WERI-Rb-1 (cell line): Measurements from ENCODE around the gene ACSF3.

Experiments used
- DNase-seq: peaks from one replicate; pipeline ENCODE4 v3.0.0-alpha.2; 2020
- H3K27ac ChIP-seq: fragments of 250-450 bp; sonication (Bioruptor Pico); 2 replicates; pipeline ENCODE4 v1.5.1; 2020; ENCODE audit warnings: mild to moderate bottlenecking, moderate library complexity
- H3K27me3 ChIP-seq: fragments of 250-450 bp; sonication (Bioruptor Pico); 2 replicates; pipeline ENCODE4 v1.5.1; 2021; ENCODE audit warnings: mild to moderate bottlenecking, low read depth, moderate library complexity; ENCODE audit not compliant: insufficient read depth, severe bottlenecking
- H3K36me3 ChIP-seq: fragments of 250-450 bp; sonication (Bioruptor Pico); 2 replicates; pipeline ENCODE4 v1.5.1; 2020; ENCODE audit warnings: mild to moderate bottlenecking, moderate library complexity
- H3K4me3 ChIP-seq: 2 replicates; pipeline ENCODE4 v1.5.1; 2011; ENCODE audit warnings: low read depth, mild to moderate bottlenecking, control low read depth, low read length
- H3K9me3 ChIP-seq: fragments of 250-450 bp; sonication (Bioruptor Pico); 2 replicates; pipeline ENCODE4 v1.5.1; 2021; ENCODE audit warnings: mild to moderate bottlenecking, moderate library complexity; ENCODE audit not compliant: severe bottlenecking
- CTCF ChIP-seq: IDR thresholded peaks from 2 replicates; pipeline ENCODE4 v1.5.1; 2011; ENCODE audit warnings: low read depth, mild to moderate bottlenecking, control low read depth, inconsistent platforms, low read length

Gene ACSF3

GRCh38 chr16:89093602-89094251 lies at the start of gene ACSF3:
Gene ACSF3, plus strand, starts transcription at chr16:89093852. Its CDS starts 6,830 bp downstream, at chr16:89100682.
- Histone ChIP-seq H3K36me3 (no peaks in the 10 kb centered on the region), H3K9me3 (no peaks in the 10 kb centered on the region), H3K4me3 (peak within 1 kb of the TSS; percentile 62), H3K27me3 (no peaks in the 10 kb centered on the region), H3K27ac (peak within 1 kb of the TSS; percentile 63)
- no peak for TF ChIP-seq CTCF
- DNase-seq = peak; percentile 34

- no peak for TF ChIP-seq CTCF
- H3K36me3 ChIP-seq = no peaks in the 10 kb centered on the region
- no peaks in the 10 kb centered on the region for H3K27me3 ChIP-seq
- no peak for DNase-seq
- no peak overlapping the region for H3K27ac ChIP-seq
- no peak overlapping the region for H3K4me3 ChIP-seq
- H3K9me3 ChIP-seq = no peaks in the 10 kb centered on the region
Measured at GRCh38 chr16:89044418-89045180, 49.1 kb upstream of the ACSF3 start.

- no peak for TF ChIP-seq CTCF
- DNase-seq = no peak
- H3K27ac ChIP-seq = no peak overlapping the region
- no peak overlapping the region for H3K4me3 ChIP-seq
- H3K9me3 ChIP-seq = no peaks in the 10 kb centered on the region
- no peaks in the 10 kb centered on the region for H3K36me3 ChIP-seq
- no peaks in the 10 kb centered on the region for H3K27me3 ChIP-seq
Measured at GRCh38 chr16:89045181-89045815, 48.4 kb upstream of the ACSF3 start.

GRCh38 chr16:89045881-89046280 lies 47.8 kb upstream of the ACSF3 start:
- Histone ChIP-seq H3K27ac (no peak overlapping the region), H3K27me3 (no peaks in the 10 kb centered on the region), H3K4me3 (no peak overlapping the region), H3K9me3 (no peaks in the 10 kb centered on the region), H3K36me3 (no peaks in the 10 kb centered on the region)
- DNase-seq = no peak
- no peak for TF ChIP-seq CTCF

- H3K27me3 ChIP-seq = no peaks in the 10 kb centered on the region
Measured at GRCh38 chr16:89046491-89046890, 47.2 kb upstream of the ACSF3 start.

More at GRCh38 chr16:89046491-89046890, 47.2 kb upstream of the ACSF3 start:
- H3K27ac ChIP-seq = no peak overlapping the region
- DNase-seq = no peak
- no peak overlapping the region for H3K4me3 ChIP-seq
- no peak for TF ChIP-seq CTCF
- H3K9me3 ChIP-seq = no peaks in the 10 kb centered on the region
- H3K36me3 ChIP-seq = no peaks in the 10 kb centered on the region
